Nephron (organoid): ENCODE results near the gene SLC34A1.
A peak's percentile ranks its signal among the peaks of the same experiment; 100 is the strongest.
"Not testable (repeated sequence)": the region's sequence is repeated elsewhere in the genome, so short reads cannot be mapped to it uniquely, and the experiment has no call there.

Experiments used
- H3K27ac Mint-ChIP-seq, 3 experiments: 2 replicates each; pipeline ENCODE4 v1.8.0; 2020; ENCODE audit warnings: mixed read lengths in 3 of 3, mild to moderate bottlenecking in 2 of 3, moderate library complexity in 1 of 3
- H3K27me3 Mint-ChIP-seq: 2 replicates; pipeline ENCODE4 v1.8.0; 2021; ENCODE audit warnings: low read depth, mild to moderate bottlenecking, moderate library complexity, mixed read lengths
- H3K36me3 Mint-ChIP-seq: 2 replicates; pipeline ENCODE4 v1.8.0; 2020; ENCODE audit warnings: low read depth, mixed read lengths
- H3K4me1 Mint-ChIP-seq: 2 replicates; pipeline ENCODE4 v1.8.0; 2020; ENCODE audit warnings: mixed read lengths
- H3K4me3 Mint-ChIP-seq, 3 experiments: 2 replicates each; pipeline ENCODE4 v1.8.0; 2020; ENCODE audit warnings: mild to moderate bottlenecking in 3 of 3, mixed read lengths in 3 of 3, moderate library complexity in 2 of 3
- H3K9me3 Mint-ChIP-seq: 2 replicates; pipeline ENCODE4 v1.8.0; 2020; ENCODE audit warnings: mixed read lengths
- TF ChIP-seq, protein P1 (sequence below), 3 experiments: fragments of 200-600 bp; sonication (generic); IDR thresholded peaks; one replicate each; pipeline ENCODE4 v1.5.0; 2021; ENCODE audit warnings: antibody characterized with exemption in 3 of 3; ENCODE audit not compliant: unreplicated experiment in 3 of 3

The SLC34A1 gene

DNA sequence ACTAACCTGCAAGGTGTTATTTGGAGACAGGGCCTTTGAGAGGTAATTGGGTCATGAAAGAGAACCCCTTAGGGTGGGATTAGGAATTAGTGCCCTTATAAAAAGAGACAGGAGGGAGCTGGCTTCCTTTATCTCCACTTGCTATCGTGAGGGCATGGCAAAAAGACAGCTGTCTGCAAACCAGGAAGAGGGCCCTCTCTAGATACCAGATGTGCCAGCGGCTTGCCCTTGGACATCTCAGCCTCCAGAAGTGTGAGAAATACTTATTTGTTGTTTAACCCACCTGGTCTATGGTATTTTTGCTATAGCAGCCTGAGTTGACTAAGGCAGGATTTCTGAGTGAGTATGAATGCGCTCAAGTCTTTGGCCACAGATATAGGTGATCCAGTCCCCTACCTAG, 27.5 kb upstream of the SLC34A1 start:
- H3K36me3 Mint-ChIP-seq = no peaks in the 10 kb centered on the region
- peaks cover 5% of the 10 kb centered on the region for H3K27me3 Mint-ChIP-seq
- H3K4me3 Mint-ChIP-seq = no peak overlapping the region
- TF ChIP-seq, protein P1, sequence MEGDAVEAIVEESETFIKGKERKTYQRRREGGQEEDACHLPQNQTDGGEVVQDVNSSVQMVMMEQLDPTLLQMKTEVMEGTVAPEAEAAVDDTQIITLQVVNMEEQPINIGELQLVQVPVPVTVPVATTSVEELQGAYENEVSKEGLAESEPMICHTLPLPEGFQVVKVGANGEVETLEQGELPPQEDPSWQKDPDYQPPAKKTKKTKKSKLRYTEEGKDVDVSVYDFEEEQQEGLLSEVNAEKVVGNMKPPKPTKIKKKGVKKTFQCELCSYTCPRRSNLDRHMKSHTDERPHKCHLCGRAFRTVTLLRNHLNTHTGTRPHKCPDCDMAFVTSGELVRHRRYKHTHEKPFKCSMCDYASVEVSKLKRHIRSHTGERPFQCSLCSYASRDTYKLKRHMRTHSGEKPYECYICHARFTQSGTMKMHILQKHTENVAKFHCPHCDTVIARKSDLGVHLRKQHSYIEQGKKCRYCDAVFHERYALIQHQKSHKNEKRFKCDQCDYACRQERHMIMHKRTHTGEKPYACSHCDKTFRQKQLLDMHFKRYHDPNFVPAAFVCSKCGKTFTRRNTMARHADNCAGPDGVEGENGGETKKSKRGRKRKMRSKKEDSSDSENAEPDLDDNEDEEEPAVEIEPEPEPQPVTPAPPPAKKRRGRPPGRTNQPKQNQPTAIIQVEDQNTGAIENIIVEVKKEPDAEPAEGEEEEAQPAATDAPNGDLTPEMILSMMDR (IDR thresholded peaks at IDR 0.05; ENCODE audit: unreplicated experiment in 3 of 3) = no peak
- peaks cover 4% of the 10 kb centered on the region for H3K4me1 Mint-ChIP-seq
- no peaks in the 10 kb centered on the region for H3K9me3 Mint-ChIP-seq
- H3K27ac Mint-ChIP-seq = no peak overlapping the region

DNA sequence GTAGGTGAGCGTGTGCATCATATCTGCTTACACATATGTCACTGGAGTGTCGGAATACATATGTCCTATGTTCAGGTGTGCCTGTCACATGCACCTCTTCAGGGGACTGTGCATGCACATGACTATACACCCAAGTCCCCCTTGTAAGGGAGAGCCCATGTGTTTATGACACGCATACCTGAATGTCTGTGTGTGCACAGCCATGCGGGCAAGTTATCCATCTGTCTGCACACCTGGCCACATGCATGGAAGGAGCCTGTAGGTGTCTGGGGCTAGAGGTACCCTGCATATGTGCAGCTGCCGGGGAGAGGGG, 27.1 kb upstream of the SLC34A1 start:
- H3K4me3 Mint-ChIP-seq = no peak overlapping the region
- TF ChIP-seq, protein P1 (IDR thresholded peaks at IDR 0.05; ENCODE audit: unreplicated experiment in 3 of 3) = no peak
- H3K27ac Mint-ChIP-seq = no peak overlapping the region
- no peaks in the 10 kb centered on the region for H3K9me3 Mint-ChIP-seq
- no peaks in the 10 kb centered on the region for H3K36me3 Mint-ChIP-seq
- peaks cover 1% of the 10 kb centered on the region for H3K4me1 Mint-ChIP-seq
- peaks cover 5% of the 10 kb centered on the region for H3K27me3 Mint-ChIP-seq

GRCh38 chr5:177357459-177358351, 26.5 kb upstream of the SLC34A1 start, which contains the start of gene RGS14:
RGS14 (plus strand) TSS chr5:177357924; CDS start chr5:177358025, 101 bp downstream.
- H3K4me3 Mint-ChIP-seq = no peak within 1 kb of the TSS
- H3K9me3 Mint-ChIP-seq = no peaks in the 10 kb centered on the region
- TF ChIP-seq, protein P1 (IDR thresholded peaks at IDR 0.05; ENCODE audit: unreplicated experiment in 3 of 3) = no peak
- H3K4me1 Mint-ChIP-seq = peaks cover 5% of the 10 kb centered on the region
- no peaks in the 10 kb centered on the region for H3K36me3 Mint-ChIP-seq
- no peak within 1 kb of the TSS for H3K27ac Mint-ChIP-seq
- H3K27me3 Mint-ChIP-seq = peaks cover 5% of the 10 kb centered on the region

GRCh38 chr5:177358370-177358819, 25.8 kb upstream of the SLC34A1 start:
- TF ChIP-seq, protein P1 (IDR thresholded peaks at IDR 0.05; ENCODE audit: unreplicated experiment in 3 of 3) = no peak
- H3K36me3 Mint-ChIP-seq = no peaks in the 10 kb centered on the region
- H3K4me3 Mint-ChIP-seq = no peak overlapping the region
- H3K4me1 Mint-ChIP-seq = peaks cover 5% of the 10 kb centered on the region
- no peaks in the 10 kb centered on the region for H3K9me3 Mint-ChIP-seq
- H3K27me3 Mint-ChIP-seq = peaks cover 10% of the 10 kb centered on the region
- H3K27ac Mint-ChIP-seq = no peak overlapping the region

DNA sequence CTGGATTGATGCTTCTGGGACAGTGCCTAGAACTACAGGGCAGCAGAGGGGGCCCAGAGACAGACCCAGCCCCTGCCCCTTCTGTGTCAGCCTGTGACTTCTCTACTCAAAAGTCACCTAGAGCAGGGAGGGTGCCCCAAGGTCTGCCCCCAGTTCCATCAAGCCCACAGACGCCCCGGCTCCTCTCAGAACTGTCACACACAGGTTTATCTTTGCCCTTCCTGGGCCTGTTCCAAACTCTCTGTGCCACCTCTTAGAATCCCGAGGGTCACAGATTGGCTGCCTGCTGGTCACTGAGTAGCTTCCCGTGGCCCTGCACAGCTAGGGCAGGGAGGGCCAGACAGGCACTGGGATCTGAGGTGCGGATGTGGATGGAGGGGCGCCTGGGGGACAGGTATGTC, 24.8 kb upstream of the SLC34A1 start:
- H3K4me3 Mint-ChIP-seq = no peak overlapping the region
- peak overlapping the region in 1 of 3 experiments; percentile 46 for H3K27ac Mint-ChIP-seq
- TF ChIP-seq, protein P1 (IDR thresholded peaks at IDR 0.05; ENCODE audit: unreplicated experiment in 3 of 3) = no peak
- peaks cover 5% of the 10 kb centered on the region for H3K4me1 Mint-ChIP-seq
- no peaks in the 10 kb centered on the region for H3K9me3 Mint-ChIP-seq
- H3K27me3 Mint-ChIP-seq = peaks cover 11% of the 10 kb centered on the region
- H3K36me3 Mint-ChIP-seq = no peaks in the 10 kb centered on the region

GRCh38 chr5:177359860-177360259, 24.4 kb upstream of the SLC34A1 start:
- Mint-ChIP-seq H3K27me3 (peaks cover 11% of the 10 kb centered on the region), H3K4me1 (peaks cover 5% of the 10 kb centered on the region), H3K27ac (peak overlapping the region in 1 of 3 experiments; percentile 5), H3K36me3 (no peaks in the 10 kb centered on the region), H3K9me3 (no peaks in the 10 kb centered on the region), H3K4me3 (no peak overlapping the region)
- TF ChIP-seq, protein P1 (IDR thresholded peaks at IDR 0.05; ENCODE audit: unreplicated experiment in 3 of 3) = no peak

- H3K27me3 Mint-ChIP-seq = peaks cover 11% of the 10 kb centered on the region
- H3K27ac Mint-ChIP-seq, H3K4me1 Mint-ChIP-seq, H3K36me3 Mint-ChIP-seq, H3K9me3 Mint-ChIP-seq: not testable (repeated sequence)
- H3K4me3 Mint-ChIP-seq = peak overlapping the region in 1 of 3 experiments; percentile 5
Observed at GRCh38 chr5:177360740-177361139, 23.5 kb upstream of the SLC34A1 start.
